Suprapubic skin (tissue), 4 donors: ENCODE data around the gene IWS1. TPM values are rescaled to one million over a fixed set of nuclear protein-coding genes. Genes with fewer than 3 reads are reported as not detected.
"Not testable (repeated sequence)": the region's sequence is repeated elsewhere in the genome, so short reads cannot be mapped to it uniquely, and the experiment has no call there.

Experiments
- DNase-seq, 2 donors: peaks; one replicate each; pipeline ENCODE4 v3.0.0-alpha.2; 2019; ENCODE audit warnings: low spot score in 2 of 2
- H3K27ac ChIP-seq: fragments of 200-600 bp; sonication (generic); one replicate; pipeline ENCODE4 v1.5.1; 2019
- H3K27me3 ChIP-seq: fragments of 200-600 bp; sonication (generic); one replicate; pipeline ENCODE4 v1.5.1; 2019
- H3K36me3 ChIP-seq: fragments of 200-600 bp; sonication (generic); one replicate; pipeline ENCODE4 v1.5.1; 2019
- H3K4me1 ChIP-seq: fragments of 200-600 bp; sonication (generic); one replicate; pipeline ENCODE4 v1.5.1; 2019
- H3K4me3 ChIP-seq: fragments of 200-600 bp; sonication (generic); one replicate; pipeline ENCODE4 v1.5.1; 2019; ENCODE audit warnings: mild to moderate bottlenecking
- H3K9me3 ChIP-seq: fragments of 200-600 bp; sonication (generic); one replicate; pipeline ENCODE4 v1.5.1; 2019
- CTCF ChIP-seq, 2 donors: fragments of 200-600 bp in 1 of 2; fragments of 450-650 bp in 1 of 2; sonication (generic) in 1 of 2; IDR thresholded peaks; one replicate each; pipeline ENCODE4 v1.5.1; 2016 to 2019; ENCODE audit warnings: antibody characterized with exemption in 2 of 2, mild to moderate bottlenecking in 1 of 2, moderate library complexity in 1 of 2
- EP300 ChIP-seq: sonication (generic); formaldehyde crosslinking; IDR thresholded peaks from one replicate; pipeline ENCODE4 v1.6.1; 2017; ENCODE audit warnings: antibody characterized with exemption
- POLR2A ChIP-seq, 2 donors: fragments of 450-650 bp; IDR thresholded peaks; one replicate each; pipeline ENCODE4 v1.6.1; 2017; ENCODE audit warnings: antibody characterized with exemption in 2 of 2, mild to moderate bottlenecking in 2 of 2, moderate library complexity in 2 of 2
- POLR2AphosphoS5 ChIP-seq, 3 donors: sonication (generic); formaldehyde crosslinking; IDR thresholded peaks; one replicate each; pipeline ENCODE4 v1.6.1; 2017; ENCODE audit warnings: antibody characterized with exemption in 3 of 3
- WGBS: methylation state at CpG from one replicate; pipeline ENCODE4 v1.1.5; 2018; 5-methylcytosine and 5-hydroxymethylcytosine counted together
- total RNA-seq, 4 donors: library from RNA; depleted of rRNA; stranded (reverse); fragments of >200 nt; gene quantifications; one replicate each; pipeline ENCODE4 v1.1.0, GENCODE V29; 2016

Gene IWS1
- total RNA-seq, 4 donors from 2014 or later, result 23.2 to 51.4 (median 29.9) TPM

GRCh38 chr2:127528487-127528886 is 2.2 kb upstream of the IWS1 start:
- no peak for TF ChIP-seq POLR2AphosphoS5 (IDR thresholded peaks at IDR 0.05)
- H3K4me1 ChIP-seq, result peaks cover 20% of the 10 kb centered on the region
- H3K36me3 ChIP-seq, result no peaks in the 10 kb centered on the region
- H3K27ac ChIP-seq, result no peak overlapping the region
- no peaks in the 10 kb centered on the region for H3K9me3 ChIP-seq
- 60% methylated on average over 4 of the region's 4 CpGs for WGBS
- no peak overlapping the region for H3K4me3 ChIP-seq
- no peak for DNase-seq
- no peaks in the 10 kb centered on the region for H3K27me3 ChIP-seq

DNA sequence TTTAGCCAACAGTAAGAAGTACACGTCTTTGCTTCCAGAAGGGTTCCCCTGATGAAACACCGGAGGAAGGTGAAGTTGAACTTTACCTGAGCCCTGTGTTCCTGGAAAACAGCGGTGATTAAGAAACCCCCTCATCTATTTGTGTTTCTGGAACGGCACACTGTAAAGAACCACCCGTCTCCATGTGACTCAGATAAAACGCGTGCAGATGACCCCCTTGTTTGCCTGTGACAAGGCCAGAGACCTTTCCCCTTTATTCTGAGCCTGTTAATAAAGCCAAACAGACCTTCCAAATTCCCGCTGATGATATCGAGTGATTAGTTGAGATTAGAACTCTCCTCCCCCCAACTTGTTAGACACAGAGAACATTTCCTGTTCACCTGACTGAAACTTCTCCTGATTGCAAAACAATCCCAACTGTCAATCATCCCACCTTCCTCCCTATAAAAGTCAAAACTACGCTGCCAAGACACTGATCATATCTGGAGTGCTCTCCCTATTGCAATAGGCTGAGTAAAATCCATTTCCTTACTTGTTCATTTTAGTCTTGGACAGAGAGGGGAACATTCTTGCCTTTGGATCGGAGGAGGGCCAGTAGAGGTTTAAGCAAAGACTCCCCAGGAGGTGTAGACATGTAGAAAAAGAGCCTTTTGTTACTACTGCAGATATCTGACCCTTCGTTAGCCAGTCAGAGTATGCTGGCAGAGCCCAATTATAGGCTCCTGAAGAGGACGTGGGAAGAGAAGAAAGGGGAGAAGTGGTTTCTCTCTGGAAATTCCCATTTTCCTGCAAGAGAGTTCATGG is 914 bp upstream of the IWS1 start:
- Histone ChIP-seq H3K27me3 (no peaks in the 10 kb centered on the region), H3K27ac (peak overlapping the region; percentile 96), H3K36me3 (peaks cover 10% of the 10 kb centered on the region), H3K4me3 (peak overlapping the region; percentile 99), H3K9me3 (no peaks in the 10 kb centered on the region), H3K4me1 (peaks cover 20% of the 10 kb centered on the region)
- no peak for TF ChIP-seq POLR2AphosphoS5 (IDR thresholded peaks at IDR 0.05)
- no peak for TF ChIP-seq POLR2A (IDR thresholded peaks at IDR 0.05)
- no peak for TF ChIP-seq CTCF (IDR thresholded peaks at IDR 0.05)
- TF ChIP-seq EP300, result no peak
- DNase-seq, result no peak
- 19% methylated on average over 13 of the region's 13 CpGs for WGBS

GRCh38 chr2:127525691-127526131 is 578 bp downstream of the IWS1 start:
- peaks cover 20% of the 10 kb centered on the region for H3K4me1 ChIP-seq
- peak overlapping the region; percentile 96 for H3K27ac ChIP-seq
- H3K36me3 ChIP-seq, result peaks cover 16% of the 10 kb centered on the region
- WGBS, result under 1% methylated on average over 19 of the region's 19 CpGs
- TF ChIP-seq CTCF (IDR thresholded peaks at IDR 0.05) (no peak), POLR2AphosphoS5 (IDR thresholded peaks at IDR 0.05) (no peak), POLR2A (IDR thresholded peaks at IDR 0.05) (no peak), EP300 (no peak)
- H3K4me3 ChIP-seq, result peak overlapping the region; percentile 99
- no peaks in the 10 kb centered on the region for H3K9me3 ChIP-seq
- no peaks in the 10 kb centered on the region for H3K27me3 ChIP-seq
- no peak for DNase-seq

DNA sequence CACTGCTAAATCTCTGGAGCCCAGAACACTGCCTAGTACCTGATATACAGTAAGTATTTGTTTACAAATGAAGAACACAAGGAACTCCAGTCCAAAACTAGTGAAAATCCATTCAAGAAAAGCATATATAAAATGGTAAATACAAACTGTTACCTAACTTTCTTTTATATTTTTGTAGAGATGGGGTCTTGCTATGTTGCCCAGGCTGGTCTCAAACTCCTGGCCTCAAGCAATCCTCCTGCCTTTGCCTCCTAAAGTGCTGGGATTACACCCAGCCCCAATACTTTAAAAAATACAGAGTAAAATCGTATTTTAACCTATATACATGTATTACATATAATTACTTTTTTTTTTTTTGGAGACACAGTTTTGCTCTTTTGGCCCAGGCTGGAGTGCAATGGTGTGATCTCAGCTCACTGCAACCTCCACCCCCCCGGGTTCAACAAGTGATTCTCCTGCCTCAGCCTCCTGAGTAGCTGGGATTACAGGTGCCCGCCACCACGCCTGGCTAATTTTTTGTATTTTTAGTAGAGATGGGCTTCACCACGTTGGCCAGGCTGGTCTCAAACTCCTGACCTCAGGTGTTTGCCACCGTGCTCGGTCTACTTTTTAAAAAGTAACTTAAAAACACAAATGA is 2.0 kb downstream of the IWS1 start:
- not testable (repeated sequence) for H3K27me3 ChIP-seq, H3K9me3 ChIP-seq, H3K4me3 ChIP-seq, DNase-seq, H3K27ac ChIP-seq
- WGBS, result 93% methylated on average over 7 of the region's 7 CpGs
- Histone ChIP-seq H3K36me3 (peaks cover 30% of the 10 kb centered on the region), H3K4me1 (peaks cover 20% of the 10 kb centered on the region)

GRCh38 chr2:127523269-127523939 is 2.9 kb downstream of the IWS1 start:
- 81% methylated on average over 8 of the region's 8 CpGs for WGBS
- TF ChIP-seq POLR2A (IDR thresholded peaks at IDR 0.05) (no peak), POLR2AphosphoS5 (IDR thresholded peaks at IDR 0.05) (no peak), CTCF (IDR thresholded peaks at IDR 0.05) (no peak), EP300 (no peak)
- peaks cover 20% of the 10 kb centered on the region for H3K4me1 ChIP-seq
- DNase-seq, result no peak
- H3K27ac ChIP-seq, result no peak overlapping the region
- no peaks in the 10 kb centered on the region for H3K9me3 ChIP-seq
- H3K27me3 ChIP-seq, result no peaks in the 10 kb centered on the region
- no peak overlapping the region for H3K4me3 ChIP-seq
- H3K36me3 ChIP-seq, result peaks cover 30% of the 10 kb centered on the region

DNA sequence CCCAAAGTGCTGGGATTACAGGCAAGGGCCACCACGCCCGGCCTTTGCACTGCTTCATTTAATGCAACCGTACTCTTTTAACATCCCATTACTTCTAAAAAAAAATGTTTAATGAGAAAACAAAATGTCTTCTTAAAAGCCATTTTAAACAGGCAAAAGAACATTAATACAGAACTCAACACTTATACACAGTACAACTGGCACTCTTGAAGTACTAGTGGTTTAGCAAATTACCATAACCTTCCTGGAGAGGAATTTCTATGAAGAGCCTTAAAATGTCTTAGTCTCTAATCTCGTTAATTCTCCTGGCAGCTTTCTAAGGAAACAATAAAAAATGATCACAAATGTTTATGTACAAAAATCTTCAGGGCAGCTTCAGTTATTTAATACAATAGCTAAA is 5.9 kb downstream of the IWS1 start:
- TF ChIP-seq POLR2A (IDR thresholded peaks at IDR 0.05) (no peak), CTCF (IDR thresholded peaks at IDR 0.05) (no peak), EP300 (no peak), POLR2AphosphoS5 (IDR thresholded peaks at IDR 0.05) (no peak)

More for the DNA sequence above, 5.9 kb downstream of the IWS1 start:
- Histone ChIP-seq H3K4me1 (peaks cover 19% of the 10 kb centered on the region), H3K27me3 (no peaks in the 10 kb centered on the region), H3K36me3 (peaks cover 39% of the 10 kb centered on the region), H3K9me3 (no peaks in the 10 kb centered on the region), H3K27ac (no peak overlapping the region), H3K4me3 (no peak overlapping the region)
- 93% methylated on average over 4 of the region's 4 CpGs for WGBS
- DNase-seq, result no peak
